ENCODE results near the gene CACNA1C.

CACNA1C gene

DNA sequence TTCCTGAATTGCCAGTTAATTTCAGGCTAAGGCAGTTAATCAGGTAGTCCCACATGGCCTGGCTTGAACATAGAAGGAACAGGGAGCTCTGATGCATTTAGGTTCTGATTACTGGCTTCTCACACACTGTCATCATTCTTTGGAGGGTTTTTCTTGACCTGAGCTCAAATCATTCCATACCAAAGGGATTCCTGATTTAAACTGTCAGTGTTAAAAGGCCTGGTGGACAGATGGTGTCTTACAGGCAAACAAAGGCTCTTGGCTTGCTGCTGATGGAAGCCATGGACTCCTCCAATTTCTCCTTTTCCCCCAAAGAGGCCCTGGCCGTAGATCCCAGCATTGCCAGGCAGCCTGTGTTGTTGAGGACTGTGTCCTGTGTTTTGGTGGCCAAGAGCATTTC, 30.2 kb downstream of the CACNA1C start:
- Histone ChIP-seq H3K4me1 (ENCODE audit: control insufficient read depth in 1 of 2, insufficient read depth in 2 of 2, low read length in 2 of 2) (peaks cover 9 to 28% of the 10 kb centered on the region in 2 donors), H3K27ac (ENCODE audit: low read length) (no peak overlapping the region), H3K4me3 (ENCODE audit: low read depth in 1 of 2, low read length in 2 of 2) (no peak overlapping the region)

DNA sequence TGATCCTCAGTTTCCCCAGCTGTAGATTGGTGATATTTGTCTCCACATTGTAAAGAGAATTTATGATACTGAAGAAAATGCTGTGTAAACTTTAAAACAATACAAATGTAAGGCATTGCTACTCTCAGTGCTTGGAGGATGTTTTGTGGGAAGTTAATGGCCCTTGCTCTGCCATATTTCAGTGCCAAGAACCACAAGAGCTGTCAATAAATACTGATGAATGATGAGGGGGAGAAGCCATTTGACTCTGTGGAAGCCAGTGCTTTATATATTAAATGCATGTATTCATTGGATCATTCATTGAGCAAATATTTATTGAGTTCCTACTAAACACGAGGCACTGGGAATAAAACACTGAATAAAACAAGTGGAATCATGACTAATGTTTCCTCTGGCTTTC, 30.8 kb downstream of the CACNA1C start:
- Histone ChIP-seq H3K27ac (ENCODE audit: low read length) (no peak overlapping the region), H3K27me3 (ENCODE audit: low read depth, low read length) (no peaks in the 10 kb centered on the region), H3K36me3 (ENCODE audit: control insufficient read depth in 1 of 2, insufficient read depth in 2 of 2, low read length in 2 of 2) (no peaks in the 10 kb centered on the region), H3K4me1 (ENCODE audit: control insufficient read depth in 1 of 2, insufficient read depth in 2 of 2, low read length in 2 of 2) (peaks cover 9 to 28% of the 10 kb centered on the region in 2 donors), H3K9me3 (ENCODE audit: control insufficient read depth in 1 of 2, low read length in 2 of 2) (no peaks in the 10 kb centered on the region), H3K4me3 (ENCODE audit: low read depth in 1 of 2, low read length in 2 of 2) (no peak overlapping the region)

More for the DNA sequence above, 30.2 kb downstream of the CACNA1C start:
- H3K9me3 ChIP-seq (ENCODE audit: control insufficient read depth in 1 of 2, low read length in 2 of 2): no peaks in the 10 kb centered on the region
- no peaks in the 10 kb centered on the region for H3K27me3 ChIP-seq (ENCODE audit: low read depth, low read length)
- no peaks in the 10 kb centered on the region for H3K36me3 ChIP-seq (ENCODE audit: control insufficient read depth in 1 of 2, insufficient read depth in 2 of 2, low read length in 2 of 2)

DNA sequence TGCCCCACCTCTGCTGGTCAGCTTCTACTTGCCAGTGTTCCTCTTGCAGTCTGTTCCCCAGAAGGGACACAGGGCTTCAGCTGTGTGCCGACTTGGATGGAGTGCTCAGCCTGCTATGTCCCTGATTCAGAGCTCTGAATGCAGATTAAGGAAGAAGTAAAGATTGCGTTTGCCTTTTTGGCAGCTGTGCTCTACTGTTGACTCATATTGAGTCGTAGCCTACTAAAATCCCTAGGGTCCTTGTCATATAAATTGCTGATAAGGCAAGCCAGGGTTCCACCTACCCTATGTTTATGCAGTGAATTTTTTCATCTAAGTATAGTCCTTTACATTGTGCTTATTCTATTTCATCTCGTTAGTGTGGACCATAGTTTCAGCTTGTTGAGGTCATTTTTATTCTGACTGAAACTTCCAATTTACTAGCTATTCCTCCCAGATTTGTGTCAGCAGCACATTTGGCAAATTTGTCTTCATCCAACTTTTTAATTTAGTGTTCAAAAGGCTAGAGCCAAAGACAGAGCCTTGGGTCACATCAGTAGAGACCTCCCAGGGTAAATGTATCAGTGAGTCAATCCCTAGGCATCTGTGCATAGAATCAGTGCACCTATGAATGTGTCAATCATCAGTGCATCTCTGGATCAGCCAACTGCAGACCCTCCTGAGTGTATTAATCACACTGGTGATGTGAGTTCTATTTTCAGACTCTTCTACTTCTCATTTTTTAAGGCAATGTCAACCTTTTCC, 31.9 kb downstream of the CACNA1C start:
- Histone ChIP-seq H3K4me3 (ENCODE audit: low read depth in 1 of 2, low read length in 2 of 2) (no peak overlapping the region), H3K4me1 (ENCODE audit: control insufficient read depth in 1 of 2, insufficient read depth in 2 of 2, low read length in 2 of 2) (peaks cover 9 to 28% of the 10 kb centered on the region in 2 donors)

DNA sequence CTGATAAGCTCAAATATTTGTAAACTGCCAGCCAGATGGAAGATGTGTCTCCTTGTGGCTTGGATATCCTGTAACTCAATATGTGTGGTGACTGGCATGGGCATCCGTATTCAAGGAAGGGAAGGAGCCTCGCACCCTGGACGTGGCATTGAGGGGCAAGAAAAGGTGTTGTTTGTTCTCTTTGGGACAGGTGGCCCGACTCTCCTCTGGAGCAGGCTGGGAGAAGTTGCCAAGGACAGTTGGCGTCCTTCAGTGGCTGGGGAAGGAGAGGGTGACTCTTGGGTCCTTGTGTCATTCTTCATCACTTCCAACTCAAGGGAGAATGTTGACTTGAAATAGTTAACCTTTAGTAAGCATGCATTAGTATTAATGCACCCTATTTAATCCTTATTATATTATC, 39.6 kb downstream of the CACNA1C start:
- H3K27me3 ChIP-seq (ENCODE audit: low read depth, low read length): no peaks in the 10 kb centered on the region
- H3K9me3 ChIP-seq (ENCODE audit: control insufficient read depth in 1 of 2, low read length in 2 of 2): no peaks in the 10 kb centered on the region
- no peak overlapping the region for H3K4me3 ChIP-seq (ENCODE audit: low read depth in 1 of 2, low read length in 2 of 2)
- H3K36me3 ChIP-seq (ENCODE audit: control insufficient read depth in 1 of 2, insufficient read depth in 2 of 2, low read length in 2 of 2): no peaks in the 10 kb centered on the region
- peaks cover 3 to 34% of the 10 kb centered on the region in 2 donors for H3K4me1 ChIP-seq (ENCODE audit: control insufficient read depth in 1 of 2, insufficient read depth in 2 of 2, low read length in 2 of 2)
- peak overlapping the region; percentile 1 for H3K27ac ChIP-seq (ENCODE audit: low read length)

More for the DNA sequence above, 31.9 kb downstream of the CACNA1C start:
- no peaks in the 10 kb centered on the region for H3K9me3 ChIP-seq (ENCODE audit: control insufficient read depth in 1 of 2, low read length in 2 of 2)
- H3K27me3 ChIP-seq (ENCODE audit: low read depth, low read length): no peaks in the 10 kb centered on the region
- H3K36me3 ChIP-seq (ENCODE audit: control insufficient read depth in 1 of 2, insufficient read depth in 2 of 2, low read length in 2 of 2): no peaks in the 10 kb centered on the region
- peak overlapping the region; percentile 14 for H3K27ac ChIP-seq (ENCODE audit: low read length)

DNA sequence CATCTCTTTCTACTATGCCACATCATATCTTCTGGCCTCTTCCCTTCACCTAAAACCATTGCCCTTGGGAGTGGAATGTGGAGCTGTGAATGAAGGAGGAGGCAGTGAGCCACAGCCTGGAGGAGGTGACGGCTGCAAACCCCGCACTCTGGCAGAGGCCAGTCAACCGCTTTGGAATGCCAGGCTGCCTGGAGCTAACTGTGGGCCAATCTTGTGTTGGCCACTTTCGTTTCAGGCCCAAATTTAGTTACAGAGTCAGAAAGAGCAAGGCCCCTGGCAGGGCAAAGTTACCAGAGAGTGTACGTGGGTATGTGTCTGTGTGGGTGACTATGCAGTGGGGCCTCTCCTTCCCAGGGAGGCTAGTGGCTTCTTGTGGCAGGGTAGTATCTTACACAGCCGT, 40.1 kb downstream of the CACNA1C start:
- peak overlapping the region; percentile 84 for H3K27ac ChIP-seq (ENCODE audit: low read length)
- no peaks in the 10 kb centered on the region for H3K27me3 ChIP-seq (ENCODE audit: low read depth, low read length)
- peaks cover 3 to 39% of the 10 kb centered on the region in 2 donors for H3K4me1 ChIP-seq (ENCODE audit: control insufficient read depth in 1 of 2, insufficient read depth in 2 of 2, low read length in 2 of 2)
- H3K9me3 ChIP-seq (ENCODE audit: control insufficient read depth in 1 of 2, low read length in 2 of 2): no peaks in the 10 kb centered on the region
- H3K36me3 ChIP-seq (ENCODE audit: control insufficient read depth in 1 of 2, insufficient read depth in 2 of 2, low read length in 2 of 2): no peaks in the 10 kb centered on the region
- no peak overlapping the region for H3K4me3 ChIP-seq (ENCODE audit: low read depth in 1 of 2, low read length in 2 of 2)

DNA sequence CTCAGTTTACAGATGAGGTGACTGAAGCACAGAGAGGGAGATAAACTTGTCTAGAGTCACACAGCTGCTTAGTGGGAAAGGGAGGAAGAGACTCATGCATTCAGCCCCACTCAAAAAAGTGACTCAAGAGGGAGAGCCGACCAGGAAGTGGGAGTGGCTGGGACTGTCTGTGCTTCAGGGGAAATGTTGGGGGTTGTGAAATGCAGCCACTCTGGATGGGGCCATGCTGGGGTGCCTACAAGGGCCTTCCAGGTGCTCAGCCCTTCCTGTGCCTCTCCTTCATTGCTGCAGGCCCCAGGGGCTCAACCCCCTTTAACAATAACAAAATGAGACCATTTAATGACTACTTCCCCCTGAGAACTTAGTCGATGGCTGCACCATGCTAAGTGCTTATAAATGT, 41.8 kb downstream of the CACNA1C start:
- no peaks in the 10 kb centered on the region for H3K36me3 ChIP-seq (ENCODE audit: control insufficient read depth in 1 of 2, insufficient read depth in 2 of 2, low read length in 2 of 2)
- peaks cover 3 to 56% of the 10 kb centered on the region in 2 donors for H3K4me1 ChIP-seq (ENCODE audit: control insufficient read depth in 1 of 2, insufficient read depth in 2 of 2, low read length in 2 of 2)
- H3K27ac ChIP-seq (ENCODE audit: low read length): peak overlapping the region; percentile 84
- no peaks in the 10 kb centered on the region for H3K27me3 ChIP-seq (ENCODE audit: low read depth, low read length)
- no peak overlapping the region for H3K4me3 ChIP-seq (ENCODE audit: low read depth in 1 of 2, low read length in 2 of 2)
- no peaks in the 10 kb centered on the region for H3K9me3 ChIP-seq (ENCODE audit: control insufficient read depth in 1 of 2, low read length in 2 of 2)

DNA sequence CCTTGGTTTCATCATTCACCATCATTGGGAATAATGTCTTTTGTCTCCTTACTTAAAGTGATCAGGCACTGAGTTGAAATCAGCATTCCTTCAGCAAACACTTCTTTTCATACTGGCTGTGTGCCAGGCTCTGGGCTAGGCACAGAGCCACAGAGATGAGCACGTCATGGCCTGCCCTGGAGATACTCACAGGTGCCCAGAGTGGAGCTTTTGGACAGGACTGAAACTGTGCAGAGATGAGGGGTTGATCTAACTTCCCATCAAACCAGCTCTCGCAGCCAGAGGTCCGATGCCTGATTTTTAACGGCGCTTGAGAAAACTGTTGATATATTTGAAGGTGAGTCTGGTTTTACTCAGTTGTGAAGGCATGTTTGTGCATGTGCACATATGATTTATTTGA, 43.1 kb downstream of the CACNA1C start:
- Histone ChIP-seq H3K4me1 (ENCODE audit: control insufficient read depth in 1 of 2, insufficient read depth in 2 of 2, low read length in 2 of 2) (peaks cover 3 to 64% of the 10 kb centered on the region in 2 donors), H3K36me3 (ENCODE audit: control insufficient read depth in 1 of 2, insufficient read depth in 2 of 2, low read length in 2 of 2) (no peaks in the 10 kb centered on the region), H3K27ac (ENCODE audit: low read length) (peak overlapping the region; percentile 84), H3K9me3 (ENCODE audit: control insufficient read depth in 1 of 2, low read length in 2 of 2) (no peaks in the 10 kb centered on the region), H3K4me3 (ENCODE audit: low read depth in 1 of 2, low read length in 2 of 2) (peak overlapping the region in 1 of 2 donors; percentile 20), H3K27me3 (ENCODE audit: low read depth, low read length) (no peaks in the 10 kb centered on the region)

DNA sequence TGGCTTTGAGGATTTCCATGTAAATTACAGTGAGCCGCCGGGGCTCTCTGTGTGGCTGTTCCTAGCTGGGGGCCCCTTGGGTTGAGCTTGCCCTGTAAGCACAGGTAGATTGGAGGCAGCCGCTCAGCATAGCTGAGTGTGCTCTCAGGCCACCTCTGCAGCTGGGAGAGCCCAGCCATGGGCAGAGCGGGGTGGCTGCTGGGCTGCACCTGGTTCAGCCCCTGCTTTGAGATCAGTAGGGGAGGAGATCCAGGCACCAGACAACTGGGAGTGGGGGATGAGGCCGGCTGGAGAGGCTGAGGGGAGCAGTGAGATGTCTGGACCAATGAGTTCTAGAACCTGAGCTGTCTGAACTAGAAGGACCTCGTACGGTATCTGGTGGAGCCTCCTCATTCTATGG, 44.8 kb downstream of the CACNA1C start:
- H3K4me1 ChIP-seq (ENCODE audit: control insufficient read depth in 1 of 2, insufficient read depth in 2 of 2, low read length in 2 of 2): peaks cover 3 to 68% of the 10 kb centered on the region in 2 donors
- peak overlapping the region; percentile 19 for H3K27ac ChIP-seq (ENCODE audit: low read length)

DNA sequence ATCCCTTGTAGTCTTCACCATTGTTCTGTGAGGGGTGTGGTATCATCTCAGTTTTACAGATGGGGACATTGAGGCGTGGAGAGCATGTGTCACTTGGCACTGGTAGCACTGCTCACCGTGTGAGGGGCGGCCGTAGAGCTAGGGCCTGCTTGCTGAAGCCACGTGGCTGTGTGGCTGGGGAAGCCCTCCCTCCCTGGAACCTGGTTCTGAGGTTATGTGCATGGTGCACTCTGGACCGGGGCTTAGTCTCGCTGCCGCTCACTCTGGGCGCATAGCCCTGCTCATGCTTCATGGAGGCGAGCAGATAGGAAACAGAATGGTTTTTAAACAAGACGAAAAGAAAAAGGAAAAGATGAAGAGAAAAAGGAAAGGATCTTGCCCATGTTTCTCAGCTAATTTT, 46.1 kb downstream of the CACNA1C start:
- H3K9me3 ChIP-seq (ENCODE audit: control insufficient read depth in 1 of 2, low read length in 2 of 2): no peaks in the 10 kb centered on the region
- no peaks in the 10 kb centered on the region for H3K27me3 ChIP-seq (ENCODE audit: low read depth, low read length)
- no peak overlapping the region for H3K4me3 ChIP-seq (ENCODE audit: low read depth in 1 of 2, low read length in 2 of 2)
- H3K4me1 ChIP-seq (ENCODE audit: control insufficient read depth in 1 of 2, insufficient read depth in 2 of 2, low read length in 2 of 2): peaks cover 3 to 56% of the 10 kb centered on the region in 2 donors
- H3K27ac ChIP-seq (ENCODE audit: low read length): no peak overlapping the region
- no peaks in the 10 kb centered on the region for H3K36me3 ChIP-seq (ENCODE audit: control insufficient read depth in 1 of 2, insufficient read depth in 2 of 2, low read length in 2 of 2)

More for the DNA sequence above, 44.8 kb downstream of the CACNA1C start:
- no peaks in the 10 kb centered on the region for H3K9me3 ChIP-seq (ENCODE audit: control insufficient read depth in 1 of 2, low read length in 2 of 2)
- H3K27me3 ChIP-seq (ENCODE audit: low read depth, low read length): no peaks in the 10 kb centered on the region
- no peak overlapping the region for H3K4me3 ChIP-seq (ENCODE audit: low read depth in 1 of 2, low read length in 2 of 2)
- no peaks in the 10 kb centered on the region for H3K36me3 ChIP-seq (ENCODE audit: control insufficient read depth in 1 of 2, insufficient read depth in 2 of 2, low read length in 2 of 2)

DNA sequence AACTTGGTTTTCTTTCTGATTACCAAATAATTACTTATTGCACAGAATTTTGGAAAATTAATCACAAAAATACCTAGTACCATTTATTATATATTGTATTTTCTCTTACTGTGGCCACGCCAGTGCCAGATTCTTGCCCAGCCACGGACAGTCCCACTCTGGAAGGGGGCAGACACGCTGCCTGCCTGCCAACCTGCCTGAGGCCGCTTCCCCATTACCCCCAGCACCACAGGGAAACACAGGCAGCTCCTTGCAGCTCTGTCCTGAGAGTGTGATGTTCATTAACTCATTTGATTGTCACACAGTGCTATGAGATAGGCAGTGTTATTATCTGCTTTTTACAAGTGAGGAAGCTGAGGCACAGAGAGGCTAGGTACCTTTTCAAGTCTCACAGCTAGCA, 46.8 kb downstream of the CACNA1C start:
- no peaks in the 10 kb centered on the region for H3K9me3 ChIP-seq (ENCODE audit: control insufficient read depth in 1 of 2, low read length in 2 of 2)
- H3K4me1 ChIP-seq (ENCODE audit: control insufficient read depth in 1 of 2, insufficient read depth in 2 of 2, low read length in 2 of 2): peaks cover 3 to 50% of the 10 kb centered on the region in 2 donors
- no peaks in the 10 kb centered on the region for H3K27me3 ChIP-seq (ENCODE audit: low read depth, low read length)
- H3K27ac ChIP-seq (ENCODE audit: low read length): no peak overlapping the region
- no peaks in the 10 kb centered on the region for H3K36me3 ChIP-seq (ENCODE audit: control insufficient read depth in 1 of 2, insufficient read depth in 2 of 2, low read length in 2 of 2)
- no peak overlapping the region for H3K4me3 ChIP-seq (ENCODE audit: low read depth in 1 of 2, low read length in 2 of 2)

DNA sequence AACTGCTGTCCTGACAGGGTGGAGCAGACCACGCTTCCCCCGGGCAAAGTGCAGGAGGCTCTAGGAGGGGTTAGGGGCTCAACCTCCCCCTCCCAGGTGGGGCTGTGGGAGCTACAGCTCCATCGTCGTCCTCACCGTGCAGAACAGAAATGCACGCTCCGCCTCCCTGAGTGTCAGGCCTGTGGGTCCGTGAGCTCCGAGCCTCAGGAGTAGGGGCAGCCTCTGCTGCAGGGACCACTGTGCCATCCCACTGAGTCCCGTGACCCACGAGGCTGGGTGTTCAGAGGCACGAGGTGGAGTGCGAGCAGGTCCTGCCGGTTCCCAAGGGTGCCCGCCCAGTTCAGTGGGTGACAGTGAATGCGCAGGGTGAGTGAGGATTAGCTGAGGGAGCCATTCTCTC, 48.6 kb downstream of the CACNA1C start:
- Histone ChIP-seq H3K36me3 (ENCODE audit: control insufficient read depth in 1 of 2, insufficient read depth in 2 of 2, low read length in 2 of 2) (no peaks in the 10 kb centered on the region), H3K9me3 (ENCODE audit: control insufficient read depth in 1 of 2, low read length in 2 of 2) (no peaks in the 10 kb centered on the region), H3K4me1 (ENCODE audit: control insufficient read depth in 1 of 2, insufficient read depth in 2 of 2, low read length in 2 of 2) (peaks cover 0 to 48% of the 10 kb centered on the region in 2 donors), H3K27ac (ENCODE audit: low read length) (no peak overlapping the region), H3K27me3 (ENCODE audit: low read depth, low read length) (no peaks in the 10 kb centered on the region), H3K4me3 (ENCODE audit: low read depth in 1 of 2, low read length in 2 of 2) (no peak overlapping the region)

DNA sequence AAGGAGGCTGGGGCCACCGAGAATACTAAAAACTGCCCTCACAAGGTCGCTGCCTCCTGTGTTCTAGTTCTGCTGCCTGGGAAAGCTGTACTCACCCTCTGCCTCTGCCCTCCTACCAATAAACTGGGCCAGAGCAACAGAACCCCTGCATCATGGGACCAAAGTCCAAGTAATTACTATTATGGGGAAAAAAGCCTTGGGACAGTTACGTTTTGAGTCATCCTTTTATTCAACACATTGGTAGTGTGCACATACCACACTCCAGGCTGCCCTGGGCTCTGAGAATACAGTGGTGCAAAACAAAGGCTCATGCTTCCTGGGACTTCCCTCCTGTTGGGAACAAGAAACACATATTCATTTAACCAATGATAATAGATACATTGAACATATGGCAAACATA, 49.0 kb downstream of the CACNA1C start:
- Histone ChIP-seq H3K36me3 (ENCODE audit: control insufficient read depth in 1 of 2, insufficient read depth in 2 of 2, low read length in 2 of 2) (no peaks in the 10 kb centered on the region), H3K4me3 (ENCODE audit: low read depth in 1 of 2, low read length in 2 of 2) (no peak overlapping the region), H3K27ac (ENCODE audit: low read length) (no peak overlapping the region), H3K4me1 (ENCODE audit: control insufficient read depth in 1 of 2, insufficient read depth in 2 of 2, low read length in 2 of 2) (peaks cover 0 to 48% of the 10 kb centered on the region in 2 donors), H3K9me3 (ENCODE audit: control insufficient read depth in 1 of 2, low read length in 2 of 2) (no peaks in the 10 kb centered on the region), H3K27me3 (ENCODE audit: low read depth, low read length) (no peaks in the 10 kb centered on the region)

Data from muscle layer of duodenum (tissue), 2 donors.